ENCODE results near the gene ANKRD39.

The ANKRD39 gene

DNA sequence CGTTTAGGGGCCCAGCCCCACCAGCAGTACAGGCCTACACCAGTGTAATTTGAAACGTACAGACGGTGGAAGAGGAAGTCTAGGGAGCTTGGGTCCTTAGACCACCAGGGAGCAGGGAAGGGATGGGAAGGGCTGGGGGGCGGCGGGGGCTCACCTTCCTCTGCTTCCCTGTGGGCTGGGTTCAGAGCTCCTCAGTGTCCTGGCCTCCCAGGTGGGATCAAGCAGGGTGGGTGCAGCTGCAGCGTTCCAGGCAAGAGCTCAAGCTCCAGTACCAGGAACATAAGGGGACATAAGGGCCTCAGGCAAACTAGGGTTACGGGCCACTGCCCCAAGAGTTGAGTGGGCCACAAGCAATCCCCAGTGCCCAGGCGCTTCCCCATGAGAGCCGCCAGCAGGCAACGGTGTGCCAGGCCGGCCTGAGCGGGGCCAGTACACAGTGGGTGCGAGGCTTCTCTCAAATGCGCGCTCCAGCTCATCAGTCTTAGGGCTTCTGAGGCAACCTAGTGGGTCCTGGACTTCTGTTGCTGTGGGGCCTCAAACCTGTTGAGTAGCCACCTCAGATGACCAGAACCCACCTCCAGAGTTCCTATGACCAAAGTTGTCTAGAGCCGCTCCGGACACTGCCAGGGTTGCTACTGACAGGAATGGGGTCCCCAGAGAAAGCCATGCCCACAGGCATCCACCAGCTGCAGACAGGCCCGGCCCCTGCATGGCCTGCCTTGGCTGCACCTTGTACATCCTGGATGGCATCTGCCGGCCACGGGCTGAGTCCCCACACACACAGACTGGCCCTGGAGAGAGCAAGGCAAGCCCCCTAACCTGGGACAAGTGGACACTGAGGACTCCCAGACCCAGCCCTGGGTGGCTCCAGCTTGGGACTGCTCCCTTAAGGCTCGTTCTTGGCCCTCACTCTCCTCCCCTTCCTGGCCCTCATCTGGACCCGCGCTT, 19.2 kb downstream of the ANKRD39 start:
- DNase-seq: peak in 3 of 10 donors; percentile 12 to 50 (median 31)
- intact Hi-C loops (cut with DNase I): no loop called here

- DNase-seq: peak in 2 of 10 donors; percentile 47 to 55
- intact Hi-C loops (cut with DNase I): no loop called here
Measured at GRCh38 chr2:96837575-96837974, 20.2 kb downstream of the ANKRD39 start.

GRCh38 chr2:96835830-96836229, 22.0 kb downstream of the ANKRD39 start:
- DNase-seq: peak in 1 of 10 donors; percentile 8
- intact Hi-C loops (cut with DNase I): no loop called here

GRCh38 chr2:96832754-96833507, 24.9 kb downstream of the ANKRD39 start:
- DNase-seq: peak in 3 of 10 donors; percentile 9 to 60 (median 52)
- intact Hi-C loops (cut with DNase I): no loop called here

DNA sequence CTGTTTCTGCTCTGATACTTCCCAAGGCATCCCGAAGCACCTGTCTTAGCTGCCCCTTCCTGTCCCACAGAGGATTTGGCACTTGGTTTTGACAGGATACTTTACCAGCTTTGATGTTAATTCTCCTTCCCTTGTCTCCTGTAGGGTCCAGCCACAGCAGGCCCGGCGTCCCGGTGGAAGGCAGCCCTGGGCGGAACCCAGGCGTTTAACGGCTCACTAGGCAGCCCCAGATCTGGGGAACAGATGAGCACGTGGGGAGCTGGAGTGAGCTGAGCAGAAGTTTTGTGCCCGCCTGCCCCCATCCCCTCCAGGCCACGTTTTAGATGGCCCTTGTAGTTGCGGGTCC, 25.4 kb downstream of the ANKRD39 start:
- intact Hi-C loops (cut with DNase I): no loop called here
- peak in 1 of 10 donors; percentile 60 for DNase-seq

DNA sequence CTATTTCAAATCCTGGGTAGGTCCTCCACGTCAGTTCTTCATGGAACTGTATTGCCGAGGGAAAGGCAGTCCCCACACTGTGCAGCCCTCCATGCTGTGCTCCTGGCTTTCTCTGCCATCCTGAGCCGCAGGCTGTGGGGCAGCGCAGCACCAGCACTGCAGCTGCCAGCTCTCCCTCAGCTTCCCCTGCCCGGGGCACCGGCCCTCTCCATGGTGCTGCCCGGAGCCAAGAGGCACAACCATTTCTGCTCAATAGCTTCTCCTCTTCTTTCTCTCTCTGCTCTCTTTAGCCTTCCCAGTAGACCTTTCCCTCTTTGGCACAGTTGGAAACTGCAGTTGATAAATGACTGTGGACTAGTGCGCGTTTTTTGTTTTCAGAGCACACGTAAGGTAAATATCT, 26.1 kb downstream of the ANKRD39 start:
- intact Hi-C loops (cut with DNase I): no loop called here
- peak in 1 of 10 donors; percentile 46 for DNase-seq

DNA sequence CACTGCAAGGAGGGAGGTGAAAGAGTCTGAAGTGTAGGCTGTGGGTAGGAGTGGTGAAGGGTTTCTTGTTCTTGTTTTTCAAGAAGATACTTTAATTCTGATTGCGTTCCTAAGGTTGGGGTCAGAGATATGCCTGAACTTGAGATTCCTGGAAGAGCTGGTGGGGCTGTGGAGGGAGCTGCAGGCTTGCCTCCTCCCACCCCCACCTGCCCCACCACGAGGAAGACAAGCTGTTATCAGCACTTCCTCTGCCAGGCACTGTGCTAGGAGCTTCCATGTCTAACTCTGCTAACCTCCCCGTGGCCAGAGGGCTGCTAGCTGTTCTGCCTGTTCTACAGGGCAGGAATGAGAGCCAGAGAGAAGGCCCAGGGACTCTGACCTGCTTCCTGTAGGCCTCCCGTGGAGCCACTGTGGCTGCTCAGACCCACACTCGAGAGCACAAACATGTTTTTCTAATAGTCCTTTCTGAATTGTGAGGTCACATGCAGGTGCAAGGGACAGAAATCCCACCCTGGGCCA, 27.7 kb downstream of the ANKRD39 start:
- DNase-seq: no peak
- intact Hi-C loops (cut with DNase I): no loop called here

- intact Hi-C loops (cut with DNase I): no loop called here
- DNase-seq: peak in 2 of 10 donors; percentile 13 to 70
Measured at GRCh38 chr2:96828874-96829273, 28.9 kb downstream of the ANKRD39 start.

DNA sequence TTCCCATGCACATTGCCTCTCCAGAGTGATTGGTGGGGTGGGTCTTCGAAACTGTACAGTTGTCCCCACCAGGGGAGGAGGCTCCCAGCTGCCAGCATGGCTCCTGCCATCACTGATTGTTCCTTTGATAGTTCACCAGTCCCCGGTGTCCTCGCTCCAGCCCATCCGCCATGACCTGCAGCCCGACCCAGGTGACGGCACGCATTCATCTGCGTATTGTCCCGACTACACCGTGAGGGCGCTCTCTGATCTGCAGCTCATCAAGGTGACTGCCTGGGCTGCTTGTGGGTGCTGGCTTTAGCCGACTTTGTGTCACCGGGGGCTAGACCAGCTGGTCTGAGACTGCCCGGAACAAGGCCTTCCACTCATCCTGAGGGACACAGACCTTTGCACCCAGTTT, 29.4 kb downstream of the ANKRD39 start:
- peak in 1 of 10 donors; percentile 46 for DNase-seq
- intact Hi-C loops (cut with DNase I): no loop called here

DNA sequence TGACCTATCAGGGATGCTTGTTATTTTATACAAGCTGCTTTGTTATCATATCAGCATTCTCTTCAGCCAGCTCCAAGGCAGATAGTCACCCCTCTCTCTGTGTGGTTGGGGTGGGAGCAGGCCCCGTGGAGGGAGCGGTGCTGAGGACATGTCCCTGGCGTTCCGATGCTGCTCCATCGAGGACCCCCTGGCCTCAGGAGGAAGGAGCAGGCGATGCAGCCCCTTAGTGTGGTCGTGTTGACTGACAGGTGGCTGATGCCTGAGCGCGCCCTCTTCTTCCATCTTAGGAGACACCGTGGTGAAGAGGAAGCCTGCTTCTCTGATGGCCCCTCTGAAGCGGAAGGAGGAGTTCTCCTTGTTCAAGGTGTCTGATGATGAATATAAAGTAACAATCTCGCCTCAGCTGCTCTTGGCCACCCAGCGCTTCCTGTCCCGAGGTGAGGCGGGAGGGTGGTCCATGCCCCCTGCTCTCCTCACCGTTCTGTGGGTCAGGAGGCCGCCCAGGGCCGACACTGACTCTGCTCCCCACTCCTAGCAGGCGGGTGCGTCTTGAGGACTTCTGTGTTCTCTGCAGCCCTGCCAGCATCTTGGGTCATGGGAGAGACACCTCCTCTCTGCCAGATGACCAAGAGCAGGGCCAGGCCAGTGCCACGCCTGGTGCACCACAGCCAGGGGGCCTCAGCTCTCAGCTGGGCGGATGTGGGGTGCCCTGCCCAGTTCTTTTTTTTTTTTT, 31.1 kb downstream of the ANKRD39 start:
- intact Hi-C loops (cut with DNase I): no loop called here
- peak in 3 of 10 donors; percentile 39 to 79 (median 45) for DNase-seq

GRCh38 chr2:96825057-96825456, 32.8 kb downstream of the ANKRD39 start:
- peak in 3 of 10 donors; percentile 31 to 77 (median 71) for DNase-seq
- intact Hi-C loops (cut with DNase I): no loop called here

GRCh38 chr2:96824079-96824870, 33.5 kb downstream of the ANKRD39 start:
- intact Hi-C loops (cut with DNase I): no loop called here
- peak in 2 of 10 donors; percentile 26 to 52 for DNase-seq

DNA sequence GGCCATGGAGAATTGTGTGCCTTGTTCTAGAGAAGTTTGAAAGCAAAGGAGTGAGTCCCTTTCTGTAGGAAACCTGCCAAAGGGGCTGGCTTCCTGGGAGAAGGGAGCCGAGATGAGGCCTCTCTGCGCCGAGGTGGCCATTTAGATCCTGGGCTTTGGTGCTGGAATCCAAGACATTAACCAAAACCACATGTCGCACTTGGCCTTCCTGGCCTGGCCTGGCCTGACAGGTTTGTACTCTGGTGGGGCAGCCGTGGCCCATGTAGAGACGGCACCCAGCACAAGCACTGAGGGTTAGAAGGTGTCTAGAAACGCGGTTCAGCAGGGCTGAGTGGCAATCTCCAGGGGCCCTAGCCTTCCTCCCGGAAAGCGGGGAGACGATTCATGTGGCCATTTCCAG, 34.6 kb downstream of the ANKRD39 start:
- peak in 2 of 10 donors; percentile 35 to 52 for DNase-seq
- intact Hi-C loops (cut with DNase I): no loop called here

GRCh38 chr2:96822786-96823185, 35.0 kb downstream of the ANKRD39 start:
- intact Hi-C loops (cut with DNase I): no loop called here
- peak in 2 of 10 donors; percentile 62 to 63 for DNase-seq

GRCh38 chr2:96821113-96821675, 36.6 kb downstream of the ANKRD39 start:
- intact Hi-C loops (cut with DNase I): no loop called here
- peak in 1 of 10 donors; percentile 36 for DNase-seq

GRCh38 chr2:96819876-96820511, 37.8 kb downstream of the ANKRD39 start:
- intact Hi-C loops (cut with DNase I): no loop called here
- DNase-seq: peak in 2 of 10 donors; percentile 56 to 71

GRCh38 chr2:96819128-96819875, 38.5 kb downstream of the ANKRD39 start:
- intact Hi-C loops (cut with DNase I): no loop called here
- peak in 2 of 10 donors; percentile 66 to 69 for DNase-seq

GRCh38 chr2:96817882-96818281, 39.9 kb downstream of the ANKRD39 start:
- intact Hi-C loops (cut with DNase I): loop anchor here (2.0 kb wide), 1 partner anchor 143 kb away; no protein-coding TSS in a partner anchor
- peak in 1 of 10 donors; percentile 35 for DNase-seq
